Calu3 (cell line): ENCODE data around the gene NSD1. TPM values are rescaled to one million over a fixed set of nuclear protein-coding genes. Genes with fewer than 3 reads are reported as not detected.

Experiments used
- BruUV-seq: library from RNA; stranded (reverse); fragments of 400-500 nt; replicated peaks from 2 replicates; lab custom pipeline; 2021; lab: Mats Ljungman, UMichigan
- CTCF ChIA-PET: fragments of 300-600 bp; sonication (Branson Sonifier 250); formaldehyde crosslinking; loops from one replicate; lab custom pipeline; 2022; ENCODE audit warnings: antibody characterized with exemption; lab: Charles Lee
- DNase-seq: peaks from one replicate; pipeline ENCODE4 v3.0.0; 2022
- H3K27ac Mint-ChIP-seq: one replicate; pipeline ENCODE4 v1.8.0; 2022; ENCODE audit warnings: mixed read lengths; ENCODE audit not compliant: unreplicated experiment
- H3K27me3 Mint-ChIP-seq: one replicate; pipeline ENCODE4 v1.8.0; 2022; ENCODE audit warnings: mixed read lengths; ENCODE audit not compliant: unreplicated experiment
- H3K36me3 Mint-ChIP-seq: one replicate; pipeline ENCODE4 v1.8.0; 2022; ENCODE audit warnings: mild to moderate bottlenecking, moderate library complexity, mixed read lengths; ENCODE audit not compliant: insufficient read depth, unreplicated experiment
- H3K4me1 Mint-ChIP-seq: one replicate; pipeline ENCODE4 v1.8.0; 2022; ENCODE audit warnings: mild to moderate bottlenecking, low read depth, mixed read lengths; ENCODE audit not compliant: unreplicated experiment
- H3K4me3 Mint-ChIP-seq: one replicate; pipeline ENCODE4 v1.8.0; 2022; ENCODE audit warnings: mild to moderate bottlenecking, low read depth, moderate library complexity, mixed read lengths; ENCODE audit not compliant: unreplicated experiment
- H3K9me3 Mint-ChIP-seq: one replicate; pipeline ENCODE4 v1.8.0; 2022; ENCODE audit warnings: low read depth, mixed read lengths; ENCODE audit not compliant: unreplicated experiment
- CTCF ChIP-seq: fragments of 200-600 bp; IDR thresholded peaks from one replicate; pipeline ENCODE4 v1.8.0; 2022; ENCODE audit warnings: antibody characterized with exemption; ENCODE audit not compliant: unreplicated experiment
- intact Hi-C: fragments of 100-400 bp; cut with micrococcal nuclease; formaldehyde crosslinking; loops from one replicate; pipeline ENCODE4 v1.10.0; 2022; ENCODE audit not compliant: unreplicated experiment
- total RNA-seq: library from RNA; stranded (reverse); gene quantifications from 2 replicates; pipeline ENCODE4 v1.2.3, GENCODE V29; 2022

The NSD1 gene
- total RNA-seq, 1 experiment from 2014 or later = 61.4 TPM

GRCh38 chr5:177131019-177131320, 2.6 kb upstream of the NSD1 start:
- H3K4me1 Mint-ChIP-seq = peaks cover 22% of the 10 kb centered on the region

DNA sequence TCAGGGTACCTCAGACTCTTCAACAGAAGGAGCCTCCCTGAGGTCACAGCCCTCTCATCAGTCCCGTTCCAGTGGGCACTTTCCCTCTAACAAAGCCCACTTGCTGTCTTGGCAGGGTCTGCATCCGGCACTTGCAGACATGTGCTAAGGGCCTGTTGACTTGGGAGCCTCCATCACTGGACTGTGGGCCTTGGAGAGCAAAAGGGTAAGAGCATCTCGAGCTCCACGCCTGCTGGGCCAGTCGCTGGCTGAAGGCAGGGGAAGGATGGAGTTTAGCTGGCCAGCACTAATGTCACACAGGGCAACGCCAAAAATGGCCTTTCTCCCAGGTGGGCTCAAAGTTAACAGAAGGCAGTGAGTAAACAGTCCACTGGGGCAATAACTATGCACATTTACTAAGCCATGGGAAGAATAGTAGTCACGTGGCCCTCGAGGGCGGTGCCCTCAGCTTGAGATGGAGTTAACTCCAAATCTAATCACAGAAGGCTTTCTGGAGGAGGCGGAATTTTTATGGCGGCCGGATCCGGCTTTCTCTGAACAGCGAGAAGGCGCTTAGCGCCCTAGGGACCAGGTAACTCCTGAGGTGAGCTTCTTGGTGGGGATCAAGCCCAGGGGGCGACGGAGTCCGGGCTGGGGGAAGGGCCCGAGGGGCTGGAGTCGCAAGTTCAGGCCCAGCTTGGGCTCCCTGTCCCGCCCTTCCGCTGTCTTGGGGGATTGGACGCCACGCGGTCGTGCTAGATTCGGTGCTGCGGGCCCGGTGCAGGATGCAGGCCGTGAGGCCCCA, 2.0 kb upstream of the NSD1 start:
- CTCF ChIA-PET = no interaction called here

More at GRCh38 chr5:177131019-177131320, 2.6 kb upstream of the NSD1 start:
- BruUV-seq = no TSS peak
- CTCF ChIA-PET = no interaction called here
- DNase-seq = no peak
- Mint-ChIP-seq H3K27me3 (no peaks in the 10 kb centered on the region), H3K9me3 (no peaks in the 10 kb centered on the region), H3K4me3 (no peak overlapping the region), H3K27ac (no peak overlapping the region), H3K36me3 (peaks cover 25% of the 10 kb centered on the region)
- TF ChIP-seq CTCF = no peak
- intact Hi-C loops = no loop called here

DNA sequence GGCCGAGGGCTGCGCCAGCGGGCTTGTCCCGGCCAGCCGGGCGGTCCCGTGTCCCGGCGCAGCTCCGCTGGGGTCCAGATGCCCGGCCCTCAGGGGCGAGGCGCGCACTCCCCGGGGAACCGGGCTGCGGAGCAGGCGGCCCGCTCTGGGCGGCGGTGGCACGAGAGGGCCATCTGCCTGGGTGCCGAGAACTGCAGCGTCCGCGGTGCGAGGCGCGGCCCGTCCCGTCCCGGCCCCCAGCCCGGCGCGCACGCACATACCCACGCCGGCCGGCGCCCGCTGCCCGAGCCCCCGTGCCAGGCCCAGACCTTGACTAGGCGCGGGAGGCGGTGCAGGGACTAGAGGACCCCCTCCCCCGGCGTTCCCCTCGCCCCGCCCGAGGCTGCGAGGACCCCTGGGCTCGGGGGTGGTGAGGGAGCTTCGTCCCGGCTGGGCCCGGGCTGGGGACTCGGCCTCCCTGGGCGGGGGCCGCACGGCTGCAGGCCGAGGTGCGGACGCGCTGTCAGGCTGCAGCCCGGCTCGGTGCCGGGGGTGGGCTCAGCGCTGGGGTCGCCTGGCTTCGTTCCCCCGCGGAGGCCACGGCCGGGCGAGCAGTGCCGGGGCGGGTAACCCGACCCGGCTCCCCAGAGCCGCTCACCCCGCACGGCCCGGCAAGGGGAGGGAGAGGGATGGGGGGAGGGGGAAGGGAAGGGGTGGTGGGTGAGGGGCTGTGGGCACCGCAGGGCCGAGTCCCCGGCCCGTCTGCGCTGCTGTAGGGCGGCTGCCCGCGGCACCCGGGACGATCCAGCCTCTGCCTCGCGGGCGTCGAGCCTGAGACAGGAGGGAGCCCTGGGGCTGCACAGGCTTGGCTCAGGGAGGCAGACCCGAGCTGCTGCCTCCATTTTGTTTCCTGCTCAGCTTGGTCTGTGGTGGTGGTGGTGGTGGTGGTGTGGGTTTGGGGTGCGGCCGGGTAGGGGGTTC, 1.2 kb upstream of the NSD1 start:
- Mint-ChIP-seq H3K36me3 (peaks cover 36% of the 10 kb centered on the region), H3K27ac (no peak overlapping the region), H3K4me1 (peaks cover 22% of the 10 kb centered on the region), H3K9me3 (no peaks in the 10 kb centered on the region), H3K27me3 (no peaks in the 10 kb centered on the region), H3K4me3 (peak overlapping the region; percentile 91)
- CTCF ChIA-PET = no interaction called here
- intact Hi-C loops = no loop called here
- no TSS peak for BruUV-seq
- TF ChIP-seq CTCF = no peak
- no peak for DNase-seq

More for the DNA sequence above, 2.0 kb upstream of the NSD1 start:
- no peak overlapping the region for H3K4me3 Mint-ChIP-seq
- peaks cover 31% of the 10 kb centered on the region for H3K36me3 Mint-ChIP-seq
- TF ChIP-seq CTCF = no peak
- no peak overlapping the region for H3K27ac Mint-ChIP-seq
- DNase-seq = no peak
- peaks cover 22% of the 10 kb centered on the region for H3K4me1 Mint-ChIP-seq
- H3K9me3 Mint-ChIP-seq = no peaks in the 10 kb centered on the region
- BruUV-seq = no TSS peak
- H3K27me3 Mint-ChIP-seq = no peaks in the 10 kb centered on the region
- intact Hi-C loops = no loop called here

GRCh38 chr5:177133853-177134696, 502 bp downstream of the NSD1 start:
- CTCF ChIA-PET = interaction anchor here (1.2 kb wide), 1 partner anchor 20 kb away, joined by 4 read pairs; no protein-coding TSS in a partner anchor
- DNase-seq = peak; percentile 49
- no peak for TF ChIP-seq CTCF
- Mint-ChIP-seq H3K36me3 (peaks cover 47% of the 10 kb centered on the region), H3K27me3 (no peaks in the 10 kb centered on the region), H3K4me3 (peak overlapping the region; percentile 91), H3K4me1 (peaks cover 15% of the 10 kb centered on the region), H3K9me3 (no peaks in the 10 kb centered on the region), H3K27ac (peak overlapping the region; percentile 63)
- no TSS peak for BruUV-seq
- intact Hi-C loops = no loop called here
